GM23338 (cell line): ENCODE data around the gene FLRT2.

Experiments used
- CREB1 ChIP-seq: fragments of 250-450 bp; sonication (Bioruptor Pico); IDR thresholded peaks from 2 replicates; pipeline ENCODE4 v1.5.0; 2020; ENCODE audit warnings: low read depth, mild to moderate bottlenecking, moderate library complexity
- CTCF ChIP-seq, 2 experiments: fragments of 200-600 bp in 1 of 2; sonication (generic) in 1 of 2; conservative IDR thresholded peaks; 2 replicates each; pipeline versions ENCODE4 v1.5.1 to v1.6.1; 2016 to 2017; ENCODE audit warnings: antibody characterized with exemption in 2 of 2, low read depth in 2 of 2, mild to moderate bottlenecking in 2 of 2, moderate library complexity in 1 of 2
- ETS1 ChIP-seq: IDR thresholded peaks from 2 replicates; pipeline ENCODE4 v1.6.1; 2016; ENCODE audit warnings: antibody characterized with exemption
- EZH2 ChIP-seq: fragments of 200-600 bp; sonication (generic); IDR thresholded peaks from one replicate; pipeline ENCODE4 v1.8.0; 2017; ENCODE audit warnings: antibody characterized with exemption, mild to moderate bottlenecking, low read depth; ENCODE audit not compliant: unreplicated experiment
- EZH2phosphoT487 ChIP-seq: fragments of 200-600 bp; sonication (generic); IDR thresholded peaks from one replicate; pipeline ENCODE4 v1.8.1; 2018; ENCODE audit warnings: antibody characterized with exemption; ENCODE audit not compliant: unreplicated experiment
- JUNB ChIP-seq: IDR thresholded peaks from one replicate; pipeline ENCODE4 v1.6.1; 2016; ENCODE audit warnings: antibody characterized with exemption; ENCODE audit not compliant: unreplicated experiment
- NANOG ChIP-seq: IDR thresholded peaks from 2 replicates; pipeline ENCODE4 v1.6.1; 2016; ENCODE audit warnings: antibody characterized with exemption, borderline replicate concordance
- POLR2AphosphoS5 ChIP-seq: IDR thresholded peaks from 2 replicates; pipeline ENCODE4 v1.6.1; 2016; ENCODE audit warnings: antibody characterized with exemption, low read depth
- REST ChIP-seq: IDR thresholded peaks from one replicate; pipeline ENCODE4 v1.6.1; 2018; ENCODE audit warnings: antibody characterized with exemption; ENCODE audit not compliant: unreplicated experiment
- ZNF114 ChIP-seq: fragments of 250-450 bp; sonication (Bioruptor Pico); IDR thresholded peaks from 2 replicates; pipeline ENCODE4 v1.5.0; 2020; ENCODE audit warnings: mild to moderate bottlenecking, moderate library complexity
- ZNF331 ChIP-seq: fragments of 250-450 bp; sonication (Bioruptor Pico); IDR thresholded peaks from 2 replicates; pipeline ENCODE4 v1.5.0; 2020; ENCODE audit warnings: low read depth, mild to moderate bottlenecking, moderate library complexity

- TF ChIP-seq CTCF (conservative IDR thresholded peaks at IDR 0.05; ENCODE audit: low read depth in 2 of 2) (no peak), EZH2 (no peak), REST (no peak), EZH2phosphoT487 (no peak), NANOG (no peak), JUNB (no peak), POLR2AphosphoS5 (no peak), ZNF331 (CRISPR knock-in tag) (no peak), CREB1 (CRISPR knock-in tag) (no peak), ETS1 (no peak), ZNF114 (CRISPR knock-in tag) (no peak)
Observed at GRCh38 chr14:85594217-85594616, 64.3 kb downstream of the FLRT2 start.
